ENCODE results near the gene CARNS1. TPM values are rescaled to one million over a fixed set of nuclear protein-coding genes. Genes with fewer than 3 reads are reported as not detected.

CARNS1 gene
- total and polyA plus RNA-seq, 2 of the 13 experiments (the other 11 are each of a cell fraction or from before 2014, with no cell fraction given), result not detected

GRCh38 chr11:67428052-67429001 is 12.8 kb downstream of the CARNS1 start, which contains the start of gene RPS6KB2 (continued):
- TF ChIP-seq ZBED4 (CRISPR knock-in tag; IDR thresholded peaks at IDR 0.05; ENCODE audit: borderline replicate concordance) (peak; percentile 83; the same call in 1 of the 2 replicates), DRAP1 (CRISPR knock-in tag; IDR thresholded peaks at IDR 0.05) (peak; percentile 61), TEAD3 (CRISPR knock-in tag; optimal IDR thresholded peaks at IDR 0.05; ENCODE audit: borderline replicate concordance) (peak; percentile 68), ZNF777 (CRISPR knock-in tag; IDR thresholded peaks at IDR 0.05) (peak; percentile 62; the same call in 1 of the 2 replicates), TMF1 (CRISPR knock-in tag; IDR thresholded peaks at IDR 0.05; ENCODE audit: low read depth) (0 out of 2 replicates have a peak, but pooled peaks have one; percentile 44), IKZF5 (CRISPR knock-in tag; IDR thresholded peaks at IDR 0.05) (peak; percentile 87), ZMYM4 (CRISPR knock-in tag; IDR thresholded peaks at IDR 0.05) (peak; percentile 53), ZNF350 (CRISPR knock-in tag; IDR thresholded peaks at IDR 0.05; ENCODE audit: borderline replicate concordance, low read depth) (peak; percentile 83), ZNF567 (CRISPR knock-in tag; IDR thresholded peaks at IDR 0.05; ENCODE audit: borderline replicate concordance) (peak; percentile 88; the same call in 1 of the 2 replicates), PATZ1 (CRISPR knock-in tag; IDR thresholded peaks at IDR 0.05) (peak; percentile 94), JUNB (CRISPR knock-in tag; IDR thresholded peaks at IDR 0.05; ENCODE audit: borderline replicate concordance) (no peak)
- TF ChIP-seq, protein P1, sequence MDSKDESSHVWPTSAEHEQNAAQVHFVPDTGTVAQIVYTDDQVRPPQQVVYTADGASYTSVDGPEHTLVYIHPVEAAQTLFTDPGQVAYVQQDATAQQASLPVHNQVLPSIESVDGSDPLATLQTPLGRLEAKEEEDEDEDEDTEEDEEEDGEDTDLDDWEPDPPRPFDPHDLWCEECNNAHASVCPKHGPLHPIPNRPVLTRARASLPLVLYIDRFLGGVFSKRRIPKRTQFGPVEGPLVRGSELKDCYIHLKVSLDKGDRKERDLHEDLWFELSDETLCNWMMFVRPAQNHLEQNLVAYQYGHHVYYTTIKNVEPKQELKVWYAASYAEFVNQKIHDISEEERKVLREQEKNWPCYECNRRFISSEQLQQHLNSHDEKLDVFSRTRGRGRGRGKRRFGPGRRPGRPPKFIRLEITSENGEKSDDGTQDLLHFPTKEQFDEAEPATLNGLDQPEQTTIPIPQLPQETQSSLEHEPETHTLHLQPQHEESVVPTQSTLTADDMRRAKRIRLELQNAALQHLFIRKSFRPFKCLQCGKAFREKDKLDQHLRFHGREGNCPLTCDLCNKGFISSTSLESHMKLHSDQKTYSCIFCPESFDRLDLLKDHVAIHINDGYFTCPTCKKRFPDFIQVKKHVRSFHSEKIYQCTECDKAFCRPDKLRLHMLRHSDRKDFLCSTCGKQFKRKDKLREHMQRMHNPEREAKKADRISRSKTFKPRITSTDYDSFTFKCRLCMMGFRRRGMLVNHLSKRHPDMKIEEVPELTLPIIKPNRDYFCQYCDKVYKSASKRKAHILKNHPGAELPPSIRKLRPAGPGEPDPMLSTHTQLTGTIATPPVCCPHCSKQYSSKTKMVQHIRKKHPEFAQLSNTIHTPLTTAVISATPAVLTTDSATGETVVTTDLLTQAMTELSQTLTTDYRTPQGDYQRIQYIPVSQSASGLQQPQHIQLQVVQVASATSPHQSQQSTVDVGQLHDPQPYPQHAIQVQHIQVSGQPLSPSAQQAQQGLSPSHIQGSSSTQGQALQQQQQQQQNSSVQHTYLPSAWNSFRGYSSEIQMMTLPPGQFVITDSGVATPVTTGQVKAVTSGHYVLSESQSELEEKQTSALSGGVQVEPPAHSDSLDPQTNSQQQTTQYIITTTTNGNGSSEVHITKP (CRISPR knock-in tag; IDR thresholded peaks at IDR 0.05; ENCODE audit: low read depth), result peak; percentile 72; the same call in 1 of the 2 replicates
- TF ChIP-seq, protein P2, sequence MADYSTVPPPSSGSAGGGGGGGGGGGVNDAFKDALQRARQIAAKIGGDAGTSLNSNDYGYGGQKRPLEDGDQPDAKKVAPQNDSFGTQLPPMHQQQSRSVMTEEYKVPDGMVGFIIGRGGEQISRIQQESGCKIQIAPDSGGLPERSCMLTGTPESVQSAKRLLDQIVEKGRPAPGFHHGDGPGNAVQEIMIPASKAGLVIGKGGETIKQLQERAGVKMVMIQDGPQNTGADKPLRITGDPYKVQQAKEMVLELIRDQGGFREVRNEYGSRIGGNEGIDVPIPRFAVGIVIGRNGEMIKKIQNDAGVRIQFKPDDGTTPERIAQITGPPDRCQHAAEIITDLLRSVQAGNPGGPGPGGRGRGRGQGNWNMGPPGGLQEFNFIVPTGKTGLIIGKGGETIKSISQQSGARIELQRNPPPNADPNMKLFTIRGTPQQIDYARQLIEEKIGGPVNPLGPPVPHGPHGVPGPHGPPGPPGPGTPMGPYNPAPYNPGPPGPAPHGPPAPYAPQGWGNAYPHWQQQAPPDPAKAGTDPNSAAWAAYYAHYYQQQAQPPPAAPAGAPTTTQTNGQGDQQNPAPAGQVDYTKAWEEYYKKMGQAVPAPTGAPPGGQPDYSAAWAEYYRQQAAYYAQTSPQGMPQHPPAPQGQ (CRISPR knock-in tag; IDR thresholded peaks at IDR 0.05; ENCODE audit: borderline replicate concordance), result no peak
